Measurements from ENCODE around the gene CNTN5. TPM values are rescaled to one million over a fixed set of nuclear protein-coding genes. Genes with fewer than 3 reads are reported as not detected.
"Not testable (repeated sequence)": the region's sequence is repeated elsewhere in the genome, so short reads cannot be mapped to it uniquely, and the experiment has no call there.

Gene CNTN5
- total RNA-seq, 1 donor from 2014 or later = 0.15 TPM

GRCh38 chr11:99117603-99118002, 96.9 kb downstream of the CNTN5 start:
- H3K4me3 Mint-ChIP-seq (ENCODE audit: unreplicated experiment) = no peak overlapping the region
- no peaks in the 10 kb centered on the region for H3K27me3 Mint-ChIP-seq (ENCODE audit: unreplicated experiment)
- H3K27ac Mint-ChIP-seq (ENCODE audit: unreplicated experiment) = no peak overlapping the region
- TF ChIP-seq, protein P1, sequence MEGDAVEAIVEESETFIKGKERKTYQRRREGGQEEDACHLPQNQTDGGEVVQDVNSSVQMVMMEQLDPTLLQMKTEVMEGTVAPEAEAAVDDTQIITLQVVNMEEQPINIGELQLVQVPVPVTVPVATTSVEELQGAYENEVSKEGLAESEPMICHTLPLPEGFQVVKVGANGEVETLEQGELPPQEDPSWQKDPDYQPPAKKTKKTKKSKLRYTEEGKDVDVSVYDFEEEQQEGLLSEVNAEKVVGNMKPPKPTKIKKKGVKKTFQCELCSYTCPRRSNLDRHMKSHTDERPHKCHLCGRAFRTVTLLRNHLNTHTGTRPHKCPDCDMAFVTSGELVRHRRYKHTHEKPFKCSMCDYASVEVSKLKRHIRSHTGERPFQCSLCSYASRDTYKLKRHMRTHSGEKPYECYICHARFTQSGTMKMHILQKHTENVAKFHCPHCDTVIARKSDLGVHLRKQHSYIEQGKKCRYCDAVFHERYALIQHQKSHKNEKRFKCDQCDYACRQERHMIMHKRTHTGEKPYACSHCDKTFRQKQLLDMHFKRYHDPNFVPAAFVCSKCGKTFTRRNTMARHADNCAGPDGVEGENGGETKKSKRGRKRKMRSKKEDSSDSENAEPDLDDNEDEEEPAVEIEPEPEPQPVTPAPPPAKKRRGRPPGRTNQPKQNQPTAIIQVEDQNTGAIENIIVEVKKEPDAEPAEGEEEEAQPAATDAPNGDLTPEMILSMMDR (IDR thresholded peaks at IDR 0.05; ENCODE audit: unreplicated experiment) = no peak
- DNase-seq (ENCODE audit: low spot score) = no peak
- no peaks in the 10 kb centered on the region for H3K36me3 Mint-ChIP-seq (ENCODE audit: low read depth, unreplicated experiment)
- no peaks in the 10 kb centered on the region for H3K9me3 Mint-ChIP-seq (ENCODE audit: unreplicated experiment)
- H3K4me1 Mint-ChIP-seq (ENCODE audit: unreplicated experiment) = no peaks in the 10 kb centered on the region

DNA sequence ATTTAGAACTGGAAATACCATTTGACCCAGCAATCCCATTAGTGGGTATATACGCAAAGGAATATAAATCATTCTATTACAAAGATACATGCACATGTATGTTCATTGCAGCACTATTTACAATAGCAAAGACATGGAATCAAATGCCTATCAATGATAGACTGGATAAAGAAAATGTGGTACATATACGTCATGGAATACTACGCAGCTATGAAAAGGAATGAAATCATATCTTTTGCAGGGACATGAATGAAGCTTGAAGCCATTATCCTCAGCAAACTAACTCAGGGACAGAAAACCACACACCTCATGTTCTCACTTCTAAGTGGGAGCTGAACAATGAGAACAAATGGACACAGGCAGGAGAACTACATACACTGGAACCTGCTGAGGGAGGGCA, 113.1 kb downstream of the CNTN5 start:
- not testable (repeated sequence) for H3K36me3 Mint-ChIP-seq (ENCODE audit: low read depth, unreplicated experiment); H3K4me3 Mint-ChIP-seq (ENCODE audit: unreplicated experiment); H3K27ac Mint-ChIP-seq (ENCODE audit: unreplicated experiment); H3K9me3 Mint-ChIP-seq (ENCODE audit: unreplicated experiment); DNase-seq (ENCODE audit: low spot score); H3K4me1 Mint-ChIP-seq (ENCODE audit: unreplicated experiment); H3K27me3 Mint-ChIP-seq (ENCODE audit: unreplicated experiment)

- Mint-ChIP-seq H3K27ac (ENCODE audit: unreplicated experiment) (no peak overlapping the region), H3K9me3 (ENCODE audit: unreplicated experiment) (no peaks in the 10 kb centered on the region), H3K36me3 (ENCODE audit: low read depth, unreplicated experiment) (no peaks in the 10 kb centered on the region), H3K4me3 (ENCODE audit: unreplicated experiment) (no peak overlapping the region), H3K4me1 (ENCODE audit: unreplicated experiment) (no peaks in the 10 kb centered on the region), H3K27me3 (ENCODE audit: unreplicated experiment) (no peaks in the 10 kb centered on the region)
- TF ChIP-seq, protein P1 (IDR thresholded peaks at IDR 0.05; ENCODE audit: unreplicated experiment) = no peak
- DNase-seq (ENCODE audit: low spot score) = no peak
Observed at GRCh38 chr11:99135508-99135907, 114.8 kb downstream of the CNTN5 start.

DNA sequence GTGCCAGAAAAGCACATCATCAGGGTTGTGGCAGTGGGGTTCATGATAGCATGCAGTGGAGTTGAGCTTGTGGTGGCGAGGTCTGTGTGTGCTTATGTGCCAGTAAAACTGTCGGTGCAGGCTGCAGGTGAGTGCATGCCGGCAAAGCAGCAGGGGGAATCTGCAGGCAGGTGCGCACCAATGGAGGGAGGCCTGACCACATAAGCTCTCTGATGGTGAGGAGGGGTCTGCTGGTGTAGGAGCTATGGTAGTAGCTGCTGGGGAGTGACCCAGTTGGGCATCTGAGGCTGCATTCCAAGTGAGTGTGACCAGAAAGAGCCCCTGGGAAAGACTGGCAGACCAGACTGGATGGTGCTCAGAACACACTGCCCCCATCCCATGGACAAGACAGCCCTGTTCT, 121.5 kb downstream of the CNTN5 start:
- TF ChIP-seq, protein P1 (IDR thresholded peaks at IDR 0.05; ENCODE audit: unreplicated experiment) = no peak
- Mint-ChIP-seq H3K4me1 (ENCODE audit: unreplicated experiment) (no peaks in the 10 kb centered on the region), H3K9me3 (ENCODE audit: unreplicated experiment) (no peaks in the 10 kb centered on the region), H3K27me3 (ENCODE audit: unreplicated experiment) (no peaks in the 10 kb centered on the region), H3K36me3 (ENCODE audit: low read depth, unreplicated experiment) (no peaks in the 10 kb centered on the region), H3K4me3 (ENCODE audit: unreplicated experiment) (no peak overlapping the region), H3K27ac (ENCODE audit: unreplicated experiment) (no peak overlapping the region)
- DNase-seq (ENCODE audit: low spot score) = no peak

DNA sequence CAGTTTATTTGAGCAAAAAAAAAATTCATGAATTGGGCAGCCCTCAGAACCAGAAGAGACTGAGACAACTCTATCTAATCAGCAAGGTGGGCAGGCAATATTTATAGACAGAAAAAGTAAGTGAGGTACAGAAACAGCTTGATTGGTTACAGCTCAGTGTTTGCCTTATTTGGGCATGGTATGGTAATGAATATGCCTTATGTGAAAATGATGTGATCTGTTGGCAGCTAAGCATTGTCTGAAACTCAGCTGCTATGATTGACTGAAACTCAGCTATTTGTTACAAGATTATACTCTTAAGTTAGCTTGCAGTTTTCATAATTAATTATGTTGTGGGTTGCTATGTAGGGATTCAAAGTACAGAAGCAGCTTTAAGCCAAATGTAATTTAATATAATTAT, 127.6 kb downstream of the CNTN5 start:
- H3K4me3 Mint-ChIP-seq (ENCODE audit: unreplicated experiment) = no peak overlapping the region
- H3K9me3 Mint-ChIP-seq (ENCODE audit: unreplicated experiment) = no peaks in the 10 kb centered on the region
- H3K27ac Mint-ChIP-seq (ENCODE audit: unreplicated experiment) = no peak overlapping the region
- TF ChIP-seq, protein P1 (IDR thresholded peaks at IDR 0.05; ENCODE audit: unreplicated experiment) = no peak
- no peak for DNase-seq (ENCODE audit: low spot score)
- no peaks in the 10 kb centered on the region for H3K36me3 Mint-ChIP-seq (ENCODE audit: low read depth, unreplicated experiment)
- H3K27me3 Mint-ChIP-seq (ENCODE audit: unreplicated experiment) = no peaks in the 10 kb centered on the region
- H3K4me1 Mint-ChIP-seq (ENCODE audit: unreplicated experiment) = no peaks in the 10 kb centered on the region

- Mint-ChIP-seq H3K4me1 (ENCODE audit: unreplicated experiment) (no peaks in the 10 kb centered on the region), H3K27me3 (ENCODE audit: unreplicated experiment) (peaks cover 3% of the 10 kb centered on the region), H3K9me3 (ENCODE audit: unreplicated experiment) (no peaks in the 10 kb centered on the region), H3K4me3 (ENCODE audit: unreplicated experiment) (no peak overlapping the region), H3K36me3 (ENCODE audit: low read depth, unreplicated experiment) (no peaks in the 10 kb centered on the region), H3K27ac (ENCODE audit: unreplicated experiment) (no peak overlapping the region)
- TF ChIP-seq, protein P1 (IDR thresholded peaks at IDR 0.05; ENCODE audit: unreplicated experiment) = no peak
- DNase-seq (ENCODE audit: low spot score) = no peak
Observed at GRCh38 chr11:99154277-99154676, 133.5 kb downstream of the CNTN5 start.

Data from endothelial cell (in vitro differentiated cells).